ENCODE measurements around the gene CMSS1.

Gene CMSS1

DNA sequence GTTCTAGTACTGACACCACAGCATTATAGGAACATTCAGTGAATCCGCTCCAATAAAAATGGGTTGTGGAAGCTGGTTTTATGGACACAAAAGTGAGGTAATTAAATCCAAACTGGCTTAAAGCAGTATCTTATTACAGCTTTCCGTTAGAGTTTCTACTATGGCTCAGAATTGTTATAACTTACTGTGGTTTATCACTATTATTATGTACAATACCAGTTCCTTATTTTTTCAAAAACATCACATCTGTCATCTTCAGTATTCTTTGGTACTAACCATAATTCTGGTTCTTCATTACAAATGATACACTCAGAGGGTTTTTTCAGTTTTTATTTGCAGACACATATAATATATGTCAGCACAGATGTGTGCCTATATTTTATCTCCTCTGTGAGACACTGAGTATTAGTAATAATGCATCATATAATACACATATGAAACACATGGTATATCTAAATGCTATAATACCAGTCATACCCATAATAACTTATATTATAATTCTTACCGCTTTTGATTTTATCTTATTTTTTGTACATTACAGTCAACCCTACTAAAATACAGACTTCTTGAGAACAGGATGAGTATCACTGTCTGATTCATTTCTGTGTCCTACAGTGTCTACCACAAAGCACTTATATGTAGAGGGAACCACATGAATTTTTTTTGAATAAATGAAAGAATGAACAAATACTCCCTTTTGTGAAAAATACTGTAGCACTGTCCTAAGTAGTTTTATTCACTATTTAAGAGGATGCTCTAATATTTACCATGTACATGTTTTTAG lies 39.0 kb downstream of the CMSS1 start:
- no peak for DNase-seq

DNA sequence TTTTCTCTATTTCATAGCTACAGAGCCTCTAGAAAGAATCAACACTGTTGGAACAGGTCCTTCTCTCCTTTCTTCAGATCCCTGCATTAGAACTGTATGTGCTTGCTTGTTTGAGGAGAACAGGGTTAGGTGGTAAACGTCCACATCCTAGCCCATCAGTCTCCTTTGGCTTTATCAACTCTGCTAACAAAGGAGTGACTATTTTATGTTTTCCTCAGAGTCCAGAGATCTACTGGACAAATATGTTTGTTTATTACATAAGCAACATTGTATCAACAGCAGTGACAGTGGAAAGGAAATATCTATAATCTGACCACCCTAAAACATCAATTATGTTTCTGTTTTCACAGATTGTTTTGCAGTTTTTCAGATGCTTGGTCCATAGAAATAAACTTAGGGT lies 39.6 kb downstream of the CMSS1 start:
- DNase-seq = no peak

DNA sequence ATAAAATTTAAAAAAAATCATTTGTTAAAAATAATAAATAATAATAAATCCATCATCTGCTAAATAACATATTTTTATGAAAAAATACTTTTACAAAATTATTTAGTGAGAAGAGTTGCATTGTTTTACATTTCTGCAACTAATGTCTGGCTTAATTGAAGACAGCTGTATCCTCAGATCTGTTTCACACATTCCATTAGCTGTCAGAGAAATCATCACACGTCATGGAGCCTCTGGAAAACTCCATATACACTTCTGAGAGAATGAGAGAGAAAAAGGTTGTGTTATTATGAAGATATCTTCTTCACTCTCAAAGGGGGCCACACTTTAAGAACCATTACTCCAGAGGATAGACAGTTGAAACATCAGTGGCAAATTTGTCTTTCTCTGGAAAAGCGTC lies 40.8 kb downstream of the CMSS1 start:
- no peak for DNase-seq

DNA sequence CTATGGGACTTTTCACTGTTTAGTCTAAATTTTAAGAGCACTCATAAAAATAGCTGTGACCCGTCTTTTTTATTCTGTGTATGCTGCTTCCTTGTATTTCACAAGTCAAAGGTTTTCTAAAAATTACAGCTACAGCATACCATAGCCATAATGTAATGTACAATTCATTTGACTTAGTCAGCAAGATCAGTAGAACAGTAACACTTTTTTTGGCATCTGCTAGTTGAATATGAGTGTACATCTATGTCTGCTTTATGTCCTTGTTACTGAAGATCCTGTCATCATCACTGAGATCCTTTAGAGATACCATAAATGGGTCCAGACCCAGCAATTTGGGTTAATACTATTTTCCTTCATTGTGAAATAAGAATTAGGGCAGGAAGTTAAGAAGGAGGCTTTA lies 42.2 kb downstream of the CMSS1 start:
- no peak for DNase-seq

DNA sequence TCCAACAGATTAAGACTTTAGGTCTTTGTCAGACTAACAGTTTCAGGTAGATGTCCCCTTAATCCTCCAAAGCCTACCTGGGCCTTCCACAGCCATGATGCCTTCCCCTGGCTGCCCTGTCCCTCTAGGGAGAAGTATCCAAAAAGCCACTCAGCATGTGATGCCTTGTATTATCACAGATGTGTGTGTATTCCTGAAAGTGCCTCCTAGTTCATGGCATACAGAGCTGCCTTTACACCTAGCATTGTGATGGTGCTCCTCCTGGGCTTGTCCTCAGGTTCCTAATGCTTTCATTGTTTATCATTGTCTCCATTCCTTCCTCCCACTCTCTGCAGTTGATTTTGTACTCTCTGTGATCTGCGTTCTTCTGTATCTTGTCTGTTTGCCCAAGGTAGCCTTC lies 43.6 kb downstream of the CMSS1 start:
- DNase-seq = no peak

DNA sequence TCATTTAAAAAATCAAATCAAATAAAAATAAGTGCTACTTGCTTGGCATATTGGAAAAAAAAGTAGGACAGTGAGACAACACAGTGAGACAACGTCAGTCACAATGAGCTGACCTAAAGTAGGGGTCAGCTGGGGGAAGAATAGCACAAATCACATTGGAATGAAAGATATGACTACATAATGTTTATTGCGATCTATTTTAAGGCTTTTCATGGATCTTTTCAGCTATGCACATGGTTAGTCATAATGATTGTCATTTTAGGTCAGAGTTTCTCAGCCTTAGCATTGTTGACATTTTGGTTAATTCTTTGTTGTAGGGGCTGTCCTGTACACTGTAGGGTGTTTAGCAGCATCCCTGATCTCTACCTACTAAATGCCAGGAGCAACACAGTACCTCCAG lies 44.5 kb downstream of the CMSS1 start:
- no peak for DNase-seq

DNA sequence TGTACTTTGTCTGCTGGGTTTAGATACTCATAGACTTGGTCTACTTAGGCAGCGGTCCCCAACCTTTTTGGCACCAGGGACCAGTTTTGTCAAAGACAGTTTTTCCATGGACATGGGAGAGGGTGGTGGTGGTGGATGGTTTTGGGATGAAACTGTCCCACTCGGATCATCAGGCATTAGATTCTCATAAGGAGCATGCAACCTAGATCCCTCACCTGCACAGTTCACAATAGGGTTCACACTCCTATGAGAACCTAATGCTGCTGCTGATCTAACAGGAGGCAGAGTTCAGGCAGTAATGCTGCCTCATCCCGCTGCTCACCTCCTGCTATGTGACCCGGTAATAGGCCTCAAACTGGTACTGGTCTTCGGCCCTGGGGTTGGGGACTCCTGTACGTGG lies 45.3 kb downstream of the CMSS1 start:
- no peak for DNase-seq

DNA sequence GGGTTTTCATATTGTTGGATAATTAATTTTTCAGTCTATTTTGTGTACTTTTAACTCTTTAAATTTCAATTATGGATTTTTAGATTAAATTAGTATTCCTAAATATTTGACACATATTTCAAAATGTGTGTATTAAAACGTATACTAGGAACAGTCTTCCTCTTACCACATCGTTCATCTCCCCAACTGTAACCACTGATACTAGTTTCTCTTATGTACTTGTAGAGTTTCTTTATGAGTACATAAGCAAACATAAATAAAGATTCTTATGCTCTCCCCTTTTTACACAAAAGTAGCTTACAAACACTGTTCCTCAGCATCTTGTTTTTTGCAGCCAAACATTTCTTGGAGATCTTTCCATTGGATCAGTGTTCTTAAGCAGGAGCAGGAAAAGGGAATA lies 45.9 kb downstream of the CMSS1 start:
- no peak for DNase-seq

DNA sequence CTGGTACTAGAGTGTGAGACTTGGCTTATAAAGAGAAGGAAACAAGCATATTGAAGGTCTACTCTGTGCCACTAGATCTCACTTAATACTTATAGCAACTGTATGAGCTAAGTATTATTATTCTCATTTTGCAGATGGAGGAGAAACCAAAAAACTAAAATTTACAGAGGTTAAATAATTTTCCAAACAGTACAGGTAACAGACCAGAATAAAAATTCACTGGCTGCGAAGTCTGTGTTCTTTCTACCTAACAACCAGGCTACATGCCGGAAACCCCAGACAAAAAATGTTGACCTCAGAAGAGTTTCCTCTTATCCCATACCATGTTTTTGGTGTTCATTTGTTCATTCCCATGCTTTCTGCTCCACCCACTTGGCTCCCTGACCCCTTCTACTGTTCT lies 46.6 kb downstream of the CMSS1 start:
- DNase-seq = no peak

DNA sequence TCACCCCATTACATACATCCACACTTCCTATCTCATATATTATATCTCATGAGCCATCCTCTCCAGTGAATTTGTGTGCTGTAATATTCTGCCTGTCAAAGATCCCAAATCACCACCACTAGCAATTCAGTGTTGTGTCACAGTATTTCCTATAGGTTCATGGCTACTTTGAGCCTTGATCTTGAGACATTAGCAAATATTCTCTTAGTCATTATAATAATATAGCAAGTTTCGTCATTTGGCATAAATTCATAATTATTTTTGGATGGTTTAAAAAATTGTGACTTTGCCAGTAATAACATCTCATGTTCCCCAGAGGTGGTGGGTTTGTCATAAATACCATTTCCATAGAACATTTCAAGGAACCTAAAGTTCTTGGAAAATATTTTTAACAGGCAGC lies 47.7 kb downstream of the CMSS1 start:
- no peak for DNase-seq

DNA sequence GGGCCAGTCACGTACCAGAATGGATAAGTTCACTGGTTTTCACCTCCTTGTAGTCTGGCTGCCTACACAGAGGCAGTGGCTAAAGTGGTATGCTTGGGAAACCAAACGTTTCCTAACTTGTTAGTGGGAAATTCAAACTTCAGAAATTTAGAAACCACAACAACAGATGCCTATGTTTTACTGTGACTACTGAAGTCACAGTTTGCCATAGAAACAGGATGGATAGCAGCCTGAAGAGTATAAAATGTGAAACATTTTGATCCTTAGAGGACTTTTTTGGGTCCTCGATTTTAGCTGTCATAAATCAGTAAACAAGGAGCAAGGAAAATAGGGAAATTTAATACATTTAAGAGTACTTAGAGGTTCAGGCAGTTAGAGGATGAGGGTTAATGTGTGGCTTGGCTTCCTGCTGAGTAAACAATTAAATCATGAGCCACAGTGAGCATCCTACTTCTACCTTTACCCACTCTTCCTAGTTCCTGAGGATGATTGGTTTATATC lies 48.6 kb downstream of the CMSS1 start:
- no peak for DNase-seq

DNA sequence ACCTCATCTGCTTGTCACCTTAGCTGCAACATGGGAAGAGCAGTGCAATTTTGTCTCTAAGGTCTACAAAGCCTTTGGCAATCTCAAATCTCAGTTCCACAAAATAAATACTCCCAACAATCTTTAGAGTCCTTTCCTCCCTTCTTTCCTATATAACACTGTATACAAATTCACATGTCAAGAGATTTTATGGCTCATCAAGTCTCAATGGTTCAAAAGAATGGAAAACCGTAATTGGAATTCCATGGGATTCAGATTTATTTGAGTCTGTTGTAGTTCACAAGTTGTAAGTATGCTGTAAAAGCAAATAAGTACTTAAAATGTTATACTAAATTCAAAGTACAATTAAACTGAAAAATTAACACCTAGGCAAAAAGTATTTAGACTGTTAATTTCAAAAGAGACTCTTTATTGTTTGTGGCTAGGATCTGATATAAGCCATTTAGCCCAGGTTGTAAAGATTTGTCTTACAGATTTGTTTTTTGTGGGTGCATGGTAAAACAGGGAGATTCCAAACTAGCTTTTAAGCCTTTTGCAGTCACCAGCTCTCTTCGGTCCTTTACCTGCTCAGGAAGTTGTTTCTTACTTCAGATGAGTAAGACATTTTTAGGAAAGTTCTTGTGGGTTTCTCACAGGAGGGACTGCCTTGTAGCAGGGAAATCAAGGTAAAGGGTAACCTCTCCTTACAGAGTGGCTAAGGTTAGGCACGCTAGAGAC lies 50.1 kb downstream of the CMSS1 start:
- no peak for DNase-seq

DNA sequence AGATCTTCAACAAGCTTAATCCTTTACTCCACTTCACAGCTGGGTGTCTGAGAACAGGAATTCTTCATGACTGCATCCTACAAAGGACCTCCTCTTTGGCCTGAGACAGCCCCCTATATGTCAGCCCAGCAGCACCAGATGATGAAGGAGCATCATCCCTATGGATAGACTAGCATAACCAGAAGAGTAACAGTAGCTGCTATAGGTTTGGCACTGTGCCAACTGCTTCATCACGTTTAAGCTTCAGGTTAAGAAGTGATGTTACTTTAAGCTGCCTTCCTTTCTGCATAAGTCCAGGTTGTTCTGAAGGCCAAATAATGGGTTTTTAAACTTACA lies 50.6 kb downstream of the CMSS1 start:
- no peak for DNase-seq

DNA sequence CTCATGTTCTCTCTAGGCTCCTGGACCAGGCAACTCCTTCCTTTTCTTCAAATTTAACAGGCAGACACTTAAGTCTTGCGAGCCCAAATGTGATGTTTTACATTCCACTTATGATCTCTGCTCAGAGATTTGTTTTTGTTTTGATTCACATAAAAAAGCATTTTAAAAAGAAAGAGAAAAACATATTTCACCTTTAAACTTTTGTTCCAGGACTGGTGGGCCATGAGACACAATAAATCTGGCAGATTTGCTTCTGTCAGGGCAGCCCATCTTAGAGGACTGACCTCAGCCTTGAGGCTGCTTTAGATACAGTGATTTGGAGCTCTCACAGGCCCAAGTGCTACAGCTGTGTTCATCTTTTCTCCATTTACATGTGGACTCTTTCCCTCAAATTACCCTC lies 52.0 kb downstream of the CMSS1 start:
- DNase-seq = no peak

DNA sequence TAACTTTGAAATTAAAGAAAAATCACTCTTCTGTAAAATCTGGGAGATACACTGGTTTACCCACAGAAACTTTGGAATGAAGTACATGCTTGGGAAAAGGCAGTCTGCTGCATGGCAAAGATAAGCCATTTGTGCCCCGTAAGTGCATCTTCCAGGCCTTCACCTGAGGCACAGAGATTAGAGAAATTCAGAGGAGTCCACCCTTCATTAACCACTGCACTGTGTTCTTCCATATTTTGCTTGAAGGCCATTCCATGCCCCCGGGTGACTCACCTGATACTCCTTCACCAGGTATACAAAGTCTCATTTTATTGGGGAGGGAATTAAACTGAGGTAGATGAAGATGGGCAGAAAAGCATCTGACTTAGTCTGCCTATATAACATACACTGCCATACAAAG lies 53.0 kb downstream of the CMSS1 start:
- DNase-seq = no peak

DNA sequence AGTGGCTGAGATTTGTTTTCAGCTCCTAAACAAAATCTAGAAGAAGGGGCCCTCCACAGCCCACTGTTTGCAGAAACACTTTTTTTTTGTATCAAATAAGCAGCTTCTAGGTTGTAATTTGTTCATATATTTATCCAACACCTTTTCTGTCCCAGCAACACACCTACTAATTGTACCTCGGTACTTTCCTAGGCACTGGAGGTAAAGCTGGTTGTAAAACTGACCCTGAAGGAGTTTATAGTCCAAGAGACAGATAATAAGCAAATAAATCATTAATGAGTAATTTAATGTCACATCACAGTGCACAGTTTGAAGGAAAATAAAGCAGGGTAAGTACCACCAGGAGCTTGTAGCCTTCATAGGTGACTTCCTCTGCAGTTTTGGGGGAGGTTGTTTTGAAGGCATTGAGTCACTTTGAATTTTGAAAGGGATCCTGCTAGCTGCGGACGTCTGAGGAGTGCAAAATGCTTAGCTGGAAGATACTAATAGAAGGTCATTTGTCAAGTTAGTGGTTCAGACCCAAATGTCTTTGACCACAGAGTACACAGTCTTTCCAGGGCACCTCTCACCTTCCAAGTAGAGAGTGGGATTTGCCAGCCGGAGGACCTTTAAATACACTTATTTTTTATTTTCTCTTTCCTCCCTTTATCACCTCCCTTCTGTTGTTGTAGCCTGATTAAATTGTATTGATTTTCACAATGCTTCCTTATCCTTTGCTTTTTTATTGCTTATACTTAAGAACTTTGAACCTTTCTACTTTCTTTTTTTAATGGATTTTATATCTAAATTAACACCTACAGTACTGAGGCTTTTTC lies 53.8 kb downstream of the CMSS1 start:
- no peak for DNase-seq

DNA sequence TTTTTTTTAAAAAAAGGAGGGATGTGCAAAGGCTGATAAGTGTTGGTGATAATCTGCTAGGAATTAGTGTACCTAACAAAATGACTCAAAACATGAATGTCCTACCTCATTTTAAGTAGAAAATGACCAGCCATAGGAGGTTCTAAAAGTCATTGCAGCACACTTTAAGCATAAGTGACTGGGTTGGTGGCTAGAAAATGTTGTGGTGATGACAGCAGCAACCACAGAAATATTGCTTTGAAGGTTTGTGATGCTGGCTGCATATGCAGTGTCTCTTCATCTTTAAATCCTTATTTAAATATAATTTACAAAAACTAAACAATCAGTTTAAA lies 55.2 kb downstream of the CMSS1 start:
- DNase-seq = no peak

DNA sequence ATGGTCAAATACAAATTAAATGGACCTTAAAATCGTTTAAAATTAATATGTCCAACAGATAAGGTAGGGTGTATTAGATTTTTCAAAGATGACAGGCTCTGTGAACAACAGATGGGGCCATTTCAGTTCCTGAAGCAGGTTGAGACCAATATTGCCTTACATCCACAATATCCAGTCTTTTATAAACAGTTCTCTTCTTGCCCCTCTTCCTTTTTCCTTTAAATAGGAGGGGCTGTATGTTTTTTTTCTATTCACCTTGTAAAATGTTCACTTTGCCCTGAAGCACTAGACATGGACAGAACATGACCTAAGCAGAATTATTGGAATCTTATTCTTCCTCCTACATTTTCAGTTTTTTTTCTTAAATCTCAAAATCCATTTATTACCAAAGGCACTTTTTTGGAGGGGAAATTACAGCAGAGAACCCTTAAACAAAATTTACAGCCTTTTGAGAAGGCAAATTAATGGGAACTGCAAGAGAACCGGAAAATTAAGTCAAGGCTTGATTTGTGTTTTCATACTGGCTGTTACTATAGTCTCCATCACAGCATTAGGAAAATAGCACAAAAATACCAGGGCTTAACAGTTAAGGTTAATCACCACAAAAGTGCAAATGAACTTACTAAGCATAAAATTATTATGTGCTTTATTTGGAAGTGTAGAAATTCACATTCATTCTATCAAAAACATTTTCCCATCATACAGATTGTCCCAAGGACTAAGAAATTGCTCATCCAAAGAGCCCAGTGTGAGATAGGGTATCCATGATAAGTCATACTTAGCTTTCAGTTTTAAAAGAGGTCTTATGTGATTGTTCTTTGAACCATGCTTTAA lies 55.8 kb downstream of the CMSS1 start:
- DNase-seq = no peak

DNA sequence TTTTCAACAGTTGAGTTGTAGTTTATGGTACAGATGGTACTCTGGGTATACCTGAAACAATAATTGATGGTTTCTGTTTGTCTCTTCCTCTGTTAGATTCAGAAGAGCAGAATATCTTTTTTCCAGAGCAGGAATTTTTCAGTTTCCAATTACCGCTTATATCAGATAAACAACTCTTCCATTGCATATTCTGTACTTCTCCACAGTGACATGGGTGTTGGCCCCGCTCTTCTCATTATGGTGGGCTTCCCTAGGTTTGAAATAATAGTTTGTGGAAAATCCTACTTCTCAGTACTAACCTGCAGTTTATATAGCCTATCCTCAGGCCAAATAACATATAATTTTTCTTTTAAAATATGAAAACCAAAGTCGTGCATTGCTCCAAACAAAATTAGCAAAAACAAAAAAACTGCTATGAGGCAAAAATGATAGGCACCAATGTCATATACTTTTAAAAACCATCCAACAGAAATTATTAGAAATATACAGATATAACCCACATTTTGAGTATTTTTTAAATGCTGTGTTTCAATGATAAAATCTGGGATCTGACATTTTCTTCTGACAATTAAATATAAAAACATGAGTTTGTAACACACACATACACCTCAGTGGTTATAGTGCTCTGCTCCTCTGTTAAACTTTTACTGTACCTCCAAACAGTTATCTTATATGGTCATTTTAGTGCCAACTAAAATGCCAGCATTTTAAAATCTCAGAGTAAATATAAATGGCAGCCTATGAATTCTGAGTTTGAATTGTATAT lies 56.8 kb downstream of the CMSS1 start:
- no peak for DNase-seq

DNA sequence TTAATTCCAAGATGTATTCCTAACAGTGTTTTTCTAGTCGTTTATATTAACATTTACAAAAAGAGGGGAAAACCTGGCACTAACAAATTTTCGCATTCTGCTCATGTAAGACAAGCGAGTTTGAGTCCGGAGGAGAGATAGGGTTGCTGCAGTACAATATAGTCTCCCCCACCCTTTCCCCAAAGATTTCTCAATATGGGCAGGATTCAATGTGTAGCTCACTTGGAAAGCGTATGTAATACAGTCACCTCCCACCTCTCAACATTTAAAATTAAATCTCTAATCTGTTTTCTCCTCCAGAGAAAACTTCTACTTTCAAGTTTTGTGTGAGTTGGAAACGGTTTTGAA lies 57.9 kb downstream of the CMSS1 start:
- DNase-seq = no peak

DNA sequence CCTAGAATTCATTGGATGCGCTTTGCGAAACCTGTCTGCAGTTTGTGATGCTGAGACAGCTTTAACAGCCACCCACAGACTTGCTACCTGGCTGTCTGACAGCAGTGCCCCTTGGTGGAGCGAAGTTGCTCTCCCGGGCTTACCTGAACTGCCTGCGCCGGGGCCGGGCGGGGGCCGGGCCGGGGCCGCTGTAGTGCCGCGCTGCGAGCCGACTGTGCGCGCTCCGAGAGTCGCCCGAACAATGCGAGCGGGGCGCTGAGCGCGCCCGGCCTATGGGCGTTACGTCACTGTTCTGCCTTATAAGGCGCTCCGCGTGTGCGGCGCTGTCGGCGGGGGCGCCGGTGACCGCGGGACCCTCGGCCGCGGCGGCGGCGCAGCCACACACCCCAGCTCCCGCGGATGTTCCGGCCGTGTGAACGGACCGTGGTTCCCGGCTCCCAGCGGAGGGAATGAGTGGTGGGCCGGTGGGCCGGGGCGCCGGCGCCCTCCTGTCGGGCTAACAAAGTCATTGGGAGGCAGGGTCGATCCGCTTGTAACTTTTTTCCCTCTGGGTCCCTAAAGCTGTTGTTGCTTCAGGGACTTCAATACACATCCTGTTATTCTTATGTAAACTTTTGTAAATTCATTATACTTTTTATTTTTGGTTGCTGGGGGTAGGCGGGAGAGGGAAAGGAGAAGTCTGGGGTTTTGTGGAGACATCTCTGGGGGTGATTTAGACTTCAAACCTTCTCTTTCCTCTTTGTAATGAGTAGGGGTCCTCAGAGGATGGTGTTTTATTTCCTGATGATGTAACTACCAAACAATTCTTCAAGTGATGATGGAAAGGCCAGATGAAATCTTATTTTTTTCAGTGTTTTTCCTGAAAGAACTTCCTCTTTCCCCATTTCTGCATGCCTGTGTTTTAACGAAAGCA lies 58.5 kb downstream of the CMSS1 start:
- peak; percentile 54 for DNase-seq
